Uterus (tissue), 4 donors: ENCODE data around the gene CMKLR1. TPM values are rescaled to one million over a fixed set of nuclear protein-coding genes. Genes with fewer than 3 reads are reported as not detected.

Experiments
- DNase-seq, 2 donors: peaks; one replicate each; pipeline ENCODE4 v3.0.0-alpha.2; 2019 to 2020
- H3K27ac ChIP-seq, 2 donors: fragments of 200-600 bp; sonication (generic); 1 replicate in 1 of 2; 2 replicates in 1 of 2; pipeline ENCODE4 v1.5.1; 2016 to 2018
- H3K27me3 ChIP-seq, 2 donors: fragments of 200-600 bp; sonication (generic); one replicate each; pipeline ENCODE4 v1.5.1; 2018 to 2019; ENCODE audit warnings: control low read depth in 1 of 2
- H3K36me3 ChIP-seq, 2 donors: fragments of 200-600 bp; sonication (generic); one replicate each; pipeline ENCODE4 v1.5.1; 2019; ENCODE audit warnings: control low read depth in 1 of 2
- H3K4me1 ChIP-seq, 2 donors: fragments of 200-600 bp; sonication (generic); one replicate each; pipeline ENCODE4 v1.5.1; 2018 to 2019; ENCODE audit warnings: control low read depth in 1 of 2
- H3K4me3 ChIP-seq, 2 donors: fragments of 200-600 bp; sonication (generic); 1 replicate in 1 of 2; 2 replicates in 1 of 2; pipeline ENCODE4 v1.5.1; 2018 to 2019; ENCODE audit warnings: mild to moderate bottlenecking in 1 of 2
- H3K9me3 ChIP-seq, 2 donors: fragments of 200-600 bp; sonication (generic); one replicate each; pipeline ENCODE4 v1.5.1; 2019; ENCODE audit warnings: control low read depth in 1 of 2
- CTCF ChIP-seq, 4 experiments: fragments of 200-600 bp in 2 of 4; fragments of 450-650 bp in 2 of 4; sonication (generic) in 2 of 4; IDR thresholded peaks; one replicate each; pipeline ENCODE4 v1.5.1; 2016 to 2019; ENCODE audit warnings: antibody characterized with exemption in 4 of 4, mild to moderate bottlenecking in 2 of 4, moderate library complexity in 1 of 4
- POLR2A ChIP-seq, 2 donors: fragments of 450-650 bp; IDR thresholded peaks; one replicate each; pipeline ENCODE4 v1.6.1; 2016; ENCODE audit warnings: antibody characterized with exemption in 2 of 2, mild to moderate bottlenecking in 1 of 2, moderate library complexity in 1 of 2
- intact Hi-C: fragments of 100-400 bp; cut with DNase I; formaldehyde crosslinking; loops from one replicate; pipeline ENCODE4 v1.15.1; 2023; ENCODE audit warnings: low total_unique reads
- total RNA-seq, 4 donors: library from RNA; depleted of rRNA in 3 of 4; stranded (reverse); fragments of >200 nt in 3 of 4; gene quantifications; one replicate each; pipeline versions ENCODE4 v1.1.0 to v1.2.4, GENCODE V29; 2014 to 2023
- donor health status: DM: yes; HTN: yes; CAD: no.

CMKLR1 gene
- total RNA-seq, 4 donors from 2014 or later: 8.2 to 27.1 (median 11.5) TPM

- TF ChIP-seq CTCF (IDR thresholded peaks at IDR 0.05) (no peak), POLR2A (IDR thresholded peaks at IDR 0.05) (no peak)
- no peak for DNase-seq
- H3K27ac ChIP-seq: peak overlapping the region in 1 of 2 donors; percentile 69
- peaks cover 0 to 17% of the 10 kb centered on the region in 2 donors for H3K4me1 ChIP-seq
- no peaks in the 10 kb centered on the region for H3K27me3 ChIP-seq
- no peaks in the 10 kb centered on the region for H3K9me3 ChIP-seq
- intact Hi-C loops: no loop called here
- no peak overlapping the region for H3K4me3 ChIP-seq
- no peaks in the 10 kb centered on the region for H3K36me3 ChIP-seq
Measured at GRCh38 chr12:108315486-108316105, 23.5 kb downstream of the CMKLR1 start.

DNA sequence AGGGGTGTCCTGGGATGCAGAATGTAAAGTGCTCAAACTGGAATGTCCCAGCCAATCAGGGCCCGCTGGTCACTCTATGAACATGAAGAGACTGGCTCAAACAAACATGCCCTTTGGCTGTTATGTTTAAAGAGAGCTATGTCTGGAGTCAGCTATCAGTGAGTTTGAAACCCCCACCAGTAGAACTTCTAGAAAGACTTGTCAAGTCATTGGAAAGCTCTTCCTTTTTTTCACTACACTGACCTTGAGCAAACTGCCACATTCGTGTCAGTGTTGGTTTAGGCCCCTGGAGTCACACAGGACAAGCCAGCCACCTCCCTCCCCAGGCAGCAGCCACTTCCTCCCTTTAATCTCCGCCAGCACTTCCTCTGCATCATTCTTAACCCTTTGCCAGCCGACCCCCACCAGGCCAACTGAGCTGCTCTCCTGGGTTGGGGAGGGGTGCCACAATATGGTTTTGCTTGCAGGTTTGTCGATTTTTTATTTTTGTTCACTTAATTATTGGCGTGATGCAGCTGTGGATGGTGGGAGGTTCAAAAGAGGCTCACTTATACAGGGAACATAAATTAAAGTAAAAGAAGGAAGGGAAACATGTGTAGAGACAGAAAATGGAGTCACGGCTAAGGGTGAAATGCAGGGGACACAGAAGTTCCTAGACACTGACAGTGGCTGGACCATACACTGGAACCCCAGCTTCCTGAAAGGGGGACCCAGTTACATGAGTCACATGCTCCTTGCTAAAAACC lies 25.3 kb downstream of the CMKLR1 start:
- Histone ChIP-seq H3K36me3 (no peaks in the 10 kb centered on the region), H3K4me3 (no peak overlapping the region), H3K27me3 (no peaks in the 10 kb centered on the region), H3K4me1 (peaks cover 0 to 17% of the 10 kb centered on the region in 2 donors), H3K27ac (peak overlapping the region; percentile 63 to 69), H3K9me3 (no peaks in the 10 kb centered on the region)
- TF ChIP-seq POLR2A (IDR thresholded peaks at IDR 0.05) (no peak), CTCF (IDR thresholded peaks at IDR 0.05) (no peak)
- intact Hi-C loops: no loop called here
- no peak for DNase-seq

DNA sequence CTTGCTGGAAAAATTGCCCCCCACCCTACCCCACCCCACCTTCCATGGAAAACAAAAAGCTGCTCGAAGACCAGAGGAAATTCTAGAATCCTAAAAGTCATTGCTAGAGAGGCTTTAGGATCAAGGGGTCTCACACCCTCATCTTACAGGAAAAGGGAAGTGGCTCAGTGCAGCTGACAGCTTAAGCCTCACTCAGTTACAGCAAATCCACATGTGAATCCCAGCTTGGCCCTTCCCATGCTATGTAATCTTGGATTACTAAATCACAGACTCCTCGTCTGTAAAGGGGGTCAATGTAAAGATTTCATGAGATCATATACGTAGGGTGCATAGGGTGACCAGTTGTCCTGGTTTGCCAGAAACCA lies 25.9 kb downstream of the CMKLR1 start:
- intact Hi-C loops: no loop called here
- H3K4me3 ChIP-seq: no peak overlapping the region
- H3K27ac ChIP-seq: peak overlapping the region; percentile 63 to 69
- TF ChIP-seq POLR2A (IDR thresholded peaks at IDR 0.05): no peak
- TF ChIP-seq CTCF (IDR thresholded peaks at IDR 0.05): no peak
- H3K4me1 ChIP-seq: peaks cover 0 to 17% of the 10 kb centered on the region in 2 donors
- H3K36me3 ChIP-seq: no peaks in the 10 kb centered on the region
- H3K9me3 ChIP-seq: no peaks in the 10 kb centered on the region
- no peak for DNase-seq
- no peaks in the 10 kb centered on the region for H3K27me3 ChIP-seq

- Histone ChIP-seq H3K27me3 (no peaks in the 10 kb centered on the region), H3K4me1 (peaks cover 0 to 17% of the 10 kb centered on the region in 2 donors), H3K4me3 (no peak overlapping the region), H3K9me3 (no peaks in the 10 kb centered on the region), H3K27ac (peak overlapping the region; percentile 63 to 69), H3K36me3 (no peaks in the 10 kb centered on the region)
- TF ChIP-seq POLR2A (IDR thresholded peaks at IDR 0.05) (no peak), CTCF (IDR thresholded peaks at IDR 0.05) (no peak)
- intact Hi-C loops: no loop called here
- DNase-seq: peak in 1 of 2 donors; percentile 58
Measured at GRCh38 chr12:108312693-108313189, 26.4 kb downstream of the CMKLR1 start.

DNA sequence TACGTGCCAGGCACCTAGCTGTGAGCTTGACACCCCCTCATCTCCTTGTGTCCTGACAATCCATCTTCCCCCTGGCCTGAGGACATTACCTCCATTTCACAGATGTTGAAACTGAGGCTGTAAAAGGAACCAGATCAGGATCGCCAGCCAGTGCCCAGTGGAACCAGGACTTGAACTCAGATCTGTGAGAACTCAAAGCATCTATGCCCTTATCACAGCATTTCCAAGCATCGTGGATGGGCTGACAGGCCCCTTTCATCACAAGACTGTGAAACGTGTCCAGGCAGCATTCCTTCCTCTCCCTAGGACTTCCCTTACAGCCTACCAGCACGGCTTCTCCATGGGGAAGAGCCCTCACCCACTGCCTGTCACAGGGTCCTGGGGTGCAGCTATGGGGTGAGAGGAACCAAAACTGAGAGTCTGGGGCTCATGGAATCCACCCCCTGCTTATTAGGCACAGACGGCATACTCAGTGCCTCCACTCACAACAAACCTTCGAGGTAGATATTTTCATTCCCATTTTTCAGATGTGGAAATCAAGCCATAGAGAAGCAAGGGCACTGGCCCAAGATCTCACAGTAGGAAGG lies 26.9 kb downstream of the CMKLR1 start:
- Histone ChIP-seq H3K9me3 (no peaks in the 10 kb centered on the region), H3K27ac (peak overlapping the region; percentile 63 to 69), H3K4me3 (no peak overlapping the region), H3K27me3 (no peaks in the 10 kb centered on the region), H3K36me3 (no peaks in the 10 kb centered on the region), H3K4me1 (peaks cover 0 to 17% of the 10 kb centered on the region in 2 donors)
- intact Hi-C loops: no loop called here
- no peak for TF ChIP-seq CTCF (IDR thresholded peaks at IDR 0.05)
- no peak for TF ChIP-seq POLR2A (IDR thresholded peaks at IDR 0.05)
- no peak for DNase-seq
